Measurements from ENCODE around the gene SSPN.

Gene SSPN

GRCh38 chr12:26283617-26284016 lies 88.2 kb downstream of the SSPN start:
- no peak overlapping the region for H3K27ac ChIP-seq
- TF ChIP-seq, protein P1, sequence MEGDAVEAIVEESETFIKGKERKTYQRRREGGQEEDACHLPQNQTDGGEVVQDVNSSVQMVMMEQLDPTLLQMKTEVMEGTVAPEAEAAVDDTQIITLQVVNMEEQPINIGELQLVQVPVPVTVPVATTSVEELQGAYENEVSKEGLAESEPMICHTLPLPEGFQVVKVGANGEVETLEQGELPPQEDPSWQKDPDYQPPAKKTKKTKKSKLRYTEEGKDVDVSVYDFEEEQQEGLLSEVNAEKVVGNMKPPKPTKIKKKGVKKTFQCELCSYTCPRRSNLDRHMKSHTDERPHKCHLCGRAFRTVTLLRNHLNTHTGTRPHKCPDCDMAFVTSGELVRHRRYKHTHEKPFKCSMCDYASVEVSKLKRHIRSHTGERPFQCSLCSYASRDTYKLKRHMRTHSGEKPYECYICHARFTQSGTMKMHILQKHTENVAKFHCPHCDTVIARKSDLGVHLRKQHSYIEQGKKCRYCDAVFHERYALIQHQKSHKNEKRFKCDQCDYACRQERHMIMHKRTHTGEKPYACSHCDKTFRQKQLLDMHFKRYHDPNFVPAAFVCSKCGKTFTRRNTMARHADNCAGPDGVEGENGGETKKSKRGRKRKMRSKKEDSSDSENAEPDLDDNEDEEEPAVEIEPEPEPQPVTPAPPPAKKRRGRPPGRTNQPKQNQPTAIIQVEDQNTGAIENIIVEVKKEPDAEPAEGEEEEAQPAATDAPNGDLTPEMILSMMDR (conservative IDR thresholded peaks at IDR 0.05), result no peak
- TF ChIP-seq ZFX (IDR thresholded peaks at IDR 0.05), result no peak

DNA sequence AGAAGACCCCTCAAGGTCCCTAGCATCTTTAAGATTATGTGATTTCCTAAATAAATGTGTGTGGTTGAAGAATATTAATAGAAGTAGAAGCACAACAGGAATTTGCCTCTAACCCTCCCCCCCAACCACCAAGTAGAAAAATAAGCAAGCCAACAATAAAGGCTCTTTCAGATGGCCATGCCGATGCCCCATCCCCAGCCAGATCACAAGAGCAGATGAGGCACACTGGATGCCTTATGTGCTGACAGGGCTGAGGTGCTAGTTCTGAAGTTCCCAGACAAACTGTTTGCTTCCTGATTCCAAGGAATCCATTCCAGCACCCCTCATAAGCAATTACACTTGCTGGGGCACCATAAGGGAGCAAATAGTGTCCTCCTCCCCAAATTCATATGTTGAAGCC lies 90.0 kb downstream of the SSPN start:
- TF ChIP-seq ZFX (IDR thresholded peaks at IDR 0.05), result no peak
- TF ChIP-seq, protein P1 (conservative IDR thresholded peaks at IDR 0.05), result no peak
- no peak overlapping the region for H3K27ac ChIP-seq

GRCh38 chr12:26286186-26286585 lies 90.8 kb downstream of the SSPN start:
- no peak overlapping the region for H3K27ac ChIP-seq
- TF ChIP-seq ZFX (IDR thresholded peaks at IDR 0.05), result no peak
- TF ChIP-seq, protein P1 (conservative IDR thresholded peaks at IDR 0.05), result no peak

DNA sequence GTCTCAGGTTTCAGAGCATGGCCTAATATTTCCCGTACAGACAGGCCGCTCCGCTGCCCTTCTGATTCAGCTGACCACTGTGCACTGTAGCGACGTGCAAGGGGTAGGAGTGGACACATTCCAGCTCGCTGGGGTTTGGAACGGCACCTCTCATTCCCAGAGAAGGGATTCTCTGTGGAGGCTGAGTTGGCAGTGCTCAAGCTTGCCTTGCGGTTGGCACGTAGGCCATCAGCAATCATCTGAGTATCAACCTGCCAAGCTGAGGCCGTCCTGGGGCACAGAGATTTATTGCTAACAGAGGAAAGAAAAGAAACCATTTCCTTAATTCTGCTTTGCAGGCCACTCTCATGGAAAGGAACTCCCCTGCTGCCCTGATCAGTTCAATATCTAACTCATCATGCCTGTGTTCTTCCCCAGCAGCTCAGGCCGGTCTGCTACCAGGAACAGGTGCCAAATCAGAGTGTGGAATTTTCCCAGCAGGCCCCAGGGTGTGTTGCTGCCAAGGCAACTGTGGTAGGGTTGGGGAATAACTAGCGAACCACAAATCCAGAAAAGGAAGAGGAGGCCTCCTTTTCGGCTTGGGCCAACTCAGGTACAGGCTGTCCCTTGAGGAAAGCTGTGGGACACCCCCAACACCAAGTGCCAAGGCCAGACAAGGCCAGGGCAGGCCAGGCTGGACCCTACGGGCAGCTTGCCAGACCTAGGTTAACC lies 92.5 kb downstream of the SSPN start:
- no peak for TF ChIP-seq ZFX (IDR thresholded peaks at IDR 0.05)
- TF ChIP-seq, protein P1 (conservative IDR thresholded peaks at IDR 0.05), result no peak

GRCh38 chr12:26290565-26290964 lies 95.2 kb downstream of the SSPN start:
- no peak for TF ChIP-seq ZFX (IDR thresholded peaks at IDR 0.05)
- TF ChIP-seq, protein P1 (conservative IDR thresholded peaks at IDR 0.05), result no peak
- no peak overlapping the region for H3K27ac ChIP-seq

More for the DNA sequence above, 92.5 kb downstream of the SSPN start:
- no peak overlapping the region for H3K27ac ChIP-seq

- H3K27ac ChIP-seq, result no peak overlapping the region
- TF ChIP-seq, protein P1 (conservative IDR thresholded peaks at IDR 0.05), result no peak
- no peak for TF ChIP-seq ZFX (IDR thresholded peaks at IDR 0.05)
These were observed 97.2 kb downstream of the SSPN start for GRCh38 chr12:26292596-26292995.

DNA sequence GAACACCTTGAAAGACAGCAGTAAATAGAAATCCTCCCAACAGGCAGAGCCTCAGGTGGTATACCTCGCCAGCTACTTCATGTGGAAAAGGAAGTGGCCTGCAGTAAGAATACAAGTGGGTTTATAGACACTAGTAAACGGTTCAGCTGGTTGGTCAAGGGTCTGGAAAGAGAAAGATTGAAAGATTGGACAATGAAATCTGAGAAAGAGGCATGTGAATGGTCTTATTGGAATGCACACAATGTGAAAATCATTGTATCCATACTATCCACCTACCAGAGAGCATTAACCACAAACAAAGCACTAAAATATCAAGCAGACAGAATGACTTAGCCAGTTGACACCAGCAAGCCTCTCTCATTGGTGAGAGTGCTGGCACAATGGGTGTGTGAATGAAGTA lies 98.2 kb downstream of the SSPN start:
- no peak overlapping the region for H3K27ac ChIP-seq
- TF ChIP-seq ZFX (IDR thresholded peaks at IDR 0.05), result no peak
- TF ChIP-seq, protein P1 (conservative IDR thresholded peaks at IDR 0.05), result no peak
